Measurements from ENCODE around the gene CPNE6.

The CPNE6 gene

GRCh38 chr14:24110060-24110459 is 38.7 kb downstream of the CPNE6 start:
- no peak for TF ChIP-seq CTCF (IDR thresholded peaks at IDR 0.05; ENCODE audit: extremely low read depth, missing control alignments)
- DNase-seq (ENCODE audit: low spot score), result no peak

- no peak for TF ChIP-seq CTCF (IDR thresholded peaks at IDR 0.05; ENCODE audit: extremely low read depth, missing control alignments)
Observed at GRCh38 chr14:24110523-24110922, 39.2 kb downstream of the CPNE6 start.

GRCh38 chr14:24113379-24113800 is 42.0 kb downstream of the CPNE6 start:
- DNase-seq (ENCODE audit: low spot score), result no peak
- TF ChIP-seq CTCF (IDR thresholded peaks at IDR 0.05; ENCODE audit: extremely low read depth, missing control alignments), result no peak

More at GRCh38 chr14:24110523-24110922, 39.2 kb downstream of the CPNE6 start:
- DNase-seq (ENCODE audit: low spot score), result no peak

- DNase-seq (ENCODE audit: low spot score), result peak; percentile 79
- TF ChIP-seq CTCF (IDR thresholded peaks at IDR 0.05; ENCODE audit: extremely low read depth, missing control alignments), result no peak
Observed at GRCh38 chr14:24113801-24114531, 42.6 kb downstream of the CPNE6 start.

- DNase-seq (ENCODE audit: low spot score), result peak; percentile 97
- no peak for TF ChIP-seq CTCF (IDR thresholded peaks at IDR 0.05; ENCODE audit: extremely low read depth, missing control alignments)
Observed at GRCh38 chr14:24114532-24115421, 43.4 kb downstream of the CPNE6 start, which contains the start of the genes DCAF11 and NRL. Gene DCAF11 (plus strand): TSS chr14:24114777. CDS start chr14:24115595, 818 bp downstream. Gene NRL (minus strand): TSS chr14:24114949. CDS start chr14:24082848, 32,101 bp downstream.

GRCh38 chr14:24115422-24116127 is 44.2 kb downstream of the CPNE6 start:
- no peak for TF ChIP-seq CTCF (IDR thresholded peaks at IDR 0.05; ENCODE audit: extremely low read depth, missing control alignments)
- DNase-seq (ENCODE audit: low spot score), result no peak
